ENCODE data around the gene CCDC24.
A peak's percentile ranks its signal among the peaks of the same experiment; 100 is the strongest.

DNA sequence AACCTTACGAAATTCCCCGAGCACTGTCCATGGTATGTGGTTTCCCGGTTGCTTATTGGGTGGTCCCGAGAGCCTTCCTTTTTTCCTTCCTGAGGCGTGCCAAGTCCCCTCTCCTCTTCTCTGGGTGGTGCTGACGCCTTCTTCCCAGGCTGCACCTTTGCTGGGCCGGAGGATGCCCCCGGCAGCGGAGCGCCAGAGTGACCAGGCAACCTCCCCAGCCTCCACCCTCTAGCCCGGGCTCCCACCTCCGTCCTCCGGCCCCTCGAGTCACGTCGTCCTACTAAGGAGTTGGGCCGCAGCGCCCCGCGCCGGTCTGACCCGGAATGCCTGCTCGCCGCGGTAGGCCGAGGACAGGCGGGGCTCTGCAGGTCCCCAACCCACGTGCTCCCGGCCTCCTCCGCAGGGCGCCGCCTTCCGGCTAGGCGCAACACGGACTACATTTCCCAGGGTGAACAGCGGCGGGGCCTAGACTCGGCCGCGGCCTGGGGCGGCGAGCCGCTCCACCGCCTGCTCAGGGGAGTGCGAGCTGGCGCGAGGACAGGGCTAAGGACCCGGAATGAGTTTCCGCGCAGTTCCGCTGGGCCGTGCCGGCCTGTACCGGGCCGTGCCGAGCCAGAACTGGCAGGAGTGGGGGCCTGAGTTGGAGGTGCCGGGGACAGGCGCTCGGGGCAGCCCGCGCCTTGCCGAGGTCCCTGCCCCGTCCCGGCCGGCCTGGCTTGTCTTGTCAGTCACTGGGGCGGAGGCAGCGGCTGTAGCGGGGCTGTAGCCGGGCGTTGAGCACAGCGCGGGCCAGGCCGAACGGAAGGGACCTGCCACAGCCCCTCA is 45.0 kb upstream of the CCDC24 start, which contains the start of gene IPO13:
- TF ChIP-seq, protein P1, sequence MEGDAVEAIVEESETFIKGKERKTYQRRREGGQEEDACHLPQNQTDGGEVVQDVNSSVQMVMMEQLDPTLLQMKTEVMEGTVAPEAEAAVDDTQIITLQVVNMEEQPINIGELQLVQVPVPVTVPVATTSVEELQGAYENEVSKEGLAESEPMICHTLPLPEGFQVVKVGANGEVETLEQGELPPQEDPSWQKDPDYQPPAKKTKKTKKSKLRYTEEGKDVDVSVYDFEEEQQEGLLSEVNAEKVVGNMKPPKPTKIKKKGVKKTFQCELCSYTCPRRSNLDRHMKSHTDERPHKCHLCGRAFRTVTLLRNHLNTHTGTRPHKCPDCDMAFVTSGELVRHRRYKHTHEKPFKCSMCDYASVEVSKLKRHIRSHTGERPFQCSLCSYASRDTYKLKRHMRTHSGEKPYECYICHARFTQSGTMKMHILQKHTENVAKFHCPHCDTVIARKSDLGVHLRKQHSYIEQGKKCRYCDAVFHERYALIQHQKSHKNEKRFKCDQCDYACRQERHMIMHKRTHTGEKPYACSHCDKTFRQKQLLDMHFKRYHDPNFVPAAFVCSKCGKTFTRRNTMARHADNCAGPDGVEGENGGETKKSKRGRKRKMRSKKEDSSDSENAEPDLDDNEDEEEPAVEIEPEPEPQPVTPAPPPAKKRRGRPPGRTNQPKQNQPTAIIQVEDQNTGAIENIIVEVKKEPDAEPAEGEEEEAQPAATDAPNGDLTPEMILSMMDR (IDR thresholded peaks at IDR 0.05) = peak; percentile 86
- no peak for TF ChIP-seq TCF7L2 (IDR thresholded peaks at IDR 0.05; ENCODE audit: low read depth, low read length)

Measured in Panc1 (cell line).